Chondrocyte (in vitro differentiated cells): ENCODE measurements around the gene TSHZ2. TPM values are rescaled to one million over a fixed set of nuclear protein-coding genes. Genes with fewer than 3 reads are reported as not detected.

ENCODE experiments used
- DNase-seq: peaks from one replicate; pipeline ENCODE4 v3.0.0; 2021; ENCODE audit warnings: mixed read lengths, low spot score
- H3K27ac Mint-ChIP-seq: one replicate; pipeline ENCODE4 v1.8.0; 2021; ENCODE audit warnings: mild to moderate bottlenecking, moderate library complexity, mixed read lengths; ENCODE audit not compliant: unreplicated experiment
- H3K27me3 Mint-ChIP-seq: 2 replicates; pipeline ENCODE4 v1.8.0; 2021; ENCODE audit warnings: low read depth, mixed read lengths
- H3K36me3 Mint-ChIP-seq: 2 replicates; pipeline ENCODE4 v1.8.0; 2021; ENCODE audit warnings: low read depth, mixed read lengths
- H3K4me1 Mint-ChIP-seq: 2 replicates; pipeline ENCODE4 v1.8.0; 2021; ENCODE audit warnings: low read depth, mild to moderate bottlenecking, mixed read lengths
- H3K4me3 Mint-ChIP-seq: one replicate; pipeline ENCODE4 v1.8.0; 2021; ENCODE audit warnings: mild to moderate bottlenecking, moderate library complexity, mixed read lengths; ENCODE audit not compliant: unreplicated experiment
- H3K9me3 Mint-ChIP-seq: 2 replicates; pipeline ENCODE4 v1.8.0; 2021; ENCODE audit warnings: low read depth, mixed read lengths
- total RNA-seq: library from RNA; stranded (reverse); gene quantifications from 3 replicates; pipeline ENCODE4 v1.2.1, GENCODE V29; 2021
- TF ChIP-seq, protein P1 (sequence below): fragments of 200-600 bp; sonication (generic); IDR thresholded peaks from 2 replicates; pipeline ENCODE4 v1.5.0; 2021; ENCODE audit warnings: antibody characterized with exemption, mild to moderate bottlenecking, moderate library complexity

The TSHZ2 gene
- total RNA-seq, 1 donor from 2014 or later: 0.37 TPM

DNA sequence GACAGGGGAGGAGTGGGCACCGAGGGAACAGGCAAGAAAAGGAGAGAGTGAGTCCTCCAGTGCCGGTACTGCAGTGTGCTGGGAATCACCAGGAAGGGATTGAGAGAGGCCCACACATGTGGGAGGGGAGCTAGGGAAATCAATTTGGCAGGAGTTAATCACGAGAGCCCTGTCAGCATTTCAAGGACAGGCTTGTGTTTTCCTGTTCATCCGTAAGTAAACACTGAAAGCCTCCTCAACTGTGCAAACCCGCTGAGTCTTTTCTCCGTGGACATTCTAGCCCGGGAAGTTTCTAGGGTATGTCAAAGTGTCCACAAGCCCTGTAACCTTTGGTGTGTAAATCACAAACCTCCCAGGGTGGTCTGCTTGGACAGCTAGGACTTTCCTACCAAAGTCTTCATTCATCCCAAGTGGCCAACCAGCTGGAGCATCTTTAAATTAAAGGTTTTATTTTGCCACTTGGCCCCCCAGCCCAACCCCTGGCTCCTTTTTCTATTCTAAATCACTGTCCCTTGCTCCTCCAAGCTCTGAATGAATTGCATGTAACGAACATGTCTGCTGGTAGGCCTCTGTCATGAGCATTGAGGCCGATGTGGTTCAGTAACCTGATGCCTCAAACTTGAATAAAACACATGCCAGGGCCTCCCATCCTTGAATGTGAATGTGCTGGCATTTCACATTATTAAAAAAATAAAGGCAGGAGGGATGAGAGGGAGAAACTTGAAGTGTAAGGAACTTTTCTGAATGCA, 472.4 kb downstream of the TSHZ2 start:
- DNase-seq: no peak
- Mint-ChIP-seq H3K4me3 (no peak overlapping the region), H3K4me1 (no peaks in the 10 kb centered on the region), H3K9me3 (peaks cover 21% of the 10 kb centered on the region), H3K36me3 (peaks cover 2% of the 10 kb centered on the region), H3K27ac (no peak overlapping the region), H3K27me3 (no peaks in the 10 kb centered on the region)
- TF ChIP-seq, protein P1, sequence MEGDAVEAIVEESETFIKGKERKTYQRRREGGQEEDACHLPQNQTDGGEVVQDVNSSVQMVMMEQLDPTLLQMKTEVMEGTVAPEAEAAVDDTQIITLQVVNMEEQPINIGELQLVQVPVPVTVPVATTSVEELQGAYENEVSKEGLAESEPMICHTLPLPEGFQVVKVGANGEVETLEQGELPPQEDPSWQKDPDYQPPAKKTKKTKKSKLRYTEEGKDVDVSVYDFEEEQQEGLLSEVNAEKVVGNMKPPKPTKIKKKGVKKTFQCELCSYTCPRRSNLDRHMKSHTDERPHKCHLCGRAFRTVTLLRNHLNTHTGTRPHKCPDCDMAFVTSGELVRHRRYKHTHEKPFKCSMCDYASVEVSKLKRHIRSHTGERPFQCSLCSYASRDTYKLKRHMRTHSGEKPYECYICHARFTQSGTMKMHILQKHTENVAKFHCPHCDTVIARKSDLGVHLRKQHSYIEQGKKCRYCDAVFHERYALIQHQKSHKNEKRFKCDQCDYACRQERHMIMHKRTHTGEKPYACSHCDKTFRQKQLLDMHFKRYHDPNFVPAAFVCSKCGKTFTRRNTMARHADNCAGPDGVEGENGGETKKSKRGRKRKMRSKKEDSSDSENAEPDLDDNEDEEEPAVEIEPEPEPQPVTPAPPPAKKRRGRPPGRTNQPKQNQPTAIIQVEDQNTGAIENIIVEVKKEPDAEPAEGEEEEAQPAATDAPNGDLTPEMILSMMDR: no peak

DNA sequence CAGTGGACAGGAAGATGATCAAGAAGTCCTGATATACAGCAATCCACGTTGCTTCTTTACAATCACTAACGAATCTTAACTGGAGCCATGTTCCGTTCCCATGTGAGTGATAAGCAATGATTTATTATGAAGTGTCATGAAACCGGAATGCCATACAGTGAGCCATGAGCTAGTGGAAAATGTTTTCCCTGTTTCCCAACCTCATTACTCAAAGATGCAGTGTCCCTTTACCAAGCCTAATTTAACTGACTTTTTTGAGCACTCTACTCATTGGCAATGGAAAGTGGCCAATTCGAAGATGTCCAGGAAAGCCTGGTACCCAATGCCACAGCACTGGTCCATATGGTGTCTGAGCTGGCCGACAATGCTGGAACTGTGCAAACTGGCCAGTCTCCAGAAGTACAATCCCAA, 473.2 kb downstream of the TSHZ2 start:
- Mint-ChIP-seq H3K4me1 (no peaks in the 10 kb centered on the region), H3K9me3 (peaks cover 28% of the 10 kb centered on the region), H3K36me3 (peaks cover 2% of the 10 kb centered on the region), H3K4me3 (no peak overlapping the region), H3K27ac (no peak overlapping the region), H3K27me3 (no peaks in the 10 kb centered on the region)
- TF ChIP-seq, protein P1: no peak
- DNase-seq: no peak

DNA sequence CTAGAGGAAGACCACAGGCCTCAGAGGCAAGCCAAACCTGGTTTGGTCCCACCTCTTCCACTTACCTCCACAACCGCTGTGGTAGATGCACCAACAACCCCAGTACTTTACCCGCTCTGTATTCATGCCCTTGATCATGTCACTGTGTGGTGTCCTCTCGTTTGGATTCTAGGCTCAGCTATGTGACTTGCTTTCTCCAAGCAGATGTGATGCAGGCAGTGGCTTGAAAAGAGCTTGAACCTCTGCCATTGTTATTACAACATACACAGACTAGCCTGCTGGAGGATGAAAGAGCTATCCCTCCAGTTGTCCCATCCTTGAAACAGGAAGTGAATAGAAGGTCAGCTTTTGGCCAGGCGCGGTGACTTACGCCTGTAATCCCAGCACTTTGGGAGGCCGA, 473.8 kb downstream of the TSHZ2 start:
- Mint-ChIP-seq H3K27ac (no peak overlapping the region), H3K4me3 (no peak overlapping the region), H3K27me3 (no peaks in the 10 kb centered on the region), H3K36me3 (peaks cover 2% of the 10 kb centered on the region), H3K4me1 (no peaks in the 10 kb centered on the region), H3K9me3 (peaks cover 31% of the 10 kb centered on the region)
- DNase-seq: no peak
- TF ChIP-seq, protein P1: no peak

DNA sequence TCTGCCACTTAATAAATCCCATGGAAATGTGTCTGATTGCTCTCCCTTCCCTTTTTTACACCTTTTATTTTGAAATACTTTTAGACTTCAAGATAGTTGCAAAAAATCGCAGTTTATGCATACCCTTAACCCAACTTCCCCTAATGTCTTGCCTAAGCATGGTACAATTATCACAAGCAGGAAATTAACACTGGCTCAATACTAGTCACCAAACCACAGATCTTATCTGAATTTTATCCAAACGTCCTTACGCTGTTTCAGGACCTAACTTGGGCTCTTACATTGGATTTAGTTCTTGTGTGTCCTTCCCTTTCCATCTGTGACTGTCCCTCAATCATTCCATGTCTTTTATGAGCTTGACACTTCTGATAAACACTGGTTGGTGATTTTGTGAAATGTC, 475.2 kb downstream of the TSHZ2 start:
- Mint-ChIP-seq H3K4me1 (no peaks in the 10 kb centered on the region), H3K27me3 (no peaks in the 10 kb centered on the region), H3K9me3 (peaks cover 32% of the 10 kb centered on the region), H3K36me3 (peaks cover 2% of the 10 kb centered on the region), H3K4me3 (no peak overlapping the region), H3K27ac (no peak overlapping the region)
- TF ChIP-seq, protein P1: no peak
- no peak for DNase-seq

DNA sequence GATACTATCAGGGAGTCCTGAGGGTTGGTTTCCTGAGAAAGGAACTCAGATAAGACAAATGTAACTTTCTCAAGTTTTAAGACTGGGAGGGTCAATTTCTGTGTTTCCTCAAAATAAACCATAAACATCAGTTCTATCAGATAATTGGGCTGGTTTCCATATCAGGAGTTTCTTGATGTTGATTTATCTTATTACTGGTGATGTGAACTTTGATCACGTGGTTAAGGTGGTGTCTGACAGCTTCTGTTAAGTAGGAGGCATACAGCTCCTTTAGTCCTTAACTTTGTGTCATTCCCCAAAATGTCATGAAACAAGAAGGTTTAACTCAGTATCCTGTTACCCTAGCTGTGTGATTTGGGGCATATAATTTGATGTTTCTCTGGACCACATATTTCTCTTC, 476.3 kb downstream of the TSHZ2 start:
- Mint-ChIP-seq H3K36me3 (peaks cover 2% of the 10 kb centered on the region), H3K4me3 (no peak overlapping the region), H3K4me1 (no peaks in the 10 kb centered on the region), H3K9me3 (peaks cover 39% of the 10 kb centered on the region), H3K27me3 (no peaks in the 10 kb centered on the region), H3K27ac (no peak overlapping the region)
- TF ChIP-seq, protein P1: no peak
- DNase-seq: no peak
